Measurements from ENCODE around the gene LMAN1. TPM values are rescaled to one million over a fixed set of nuclear protein-coding genes. Genes with fewer than 3 reads are reported as not detected.
A peak's percentile ranks its signal among the peaks of the same experiment; 100 is the strongest.

The LMAN1 gene
- total RNA-seq, 3 donors from 2014 or later: 106 to 130 (median 116) TPM

GRCh38 chr18:59379772-59380522 is 20.9 kb upstream of the LMAN1 start:
- DNase-seq (no peak), ATAC-seq (no peak)
- no peaks in the 10 kb centered on the region for H3K9me3 Mint-ChIP-seq
- no peaks in the 10 kb centered on the region for H3K36me3 Mint-ChIP-seq (ENCODE audit: insufficient read depth)
- no peak overlapping the region for H3K4me3 Mint-ChIP-seq
- H3K27me3 Mint-ChIP-seq (ENCODE audit: low read depth): peaks cover 17% of the 10 kb centered on the region
- no peaks in the 10 kb centered on the region for H3K4me1 Mint-ChIP-seq (ENCODE audit: low read depth)

GRCh38 chr18:59377613-59378337 is 18.7 kb upstream of the LMAN1 start:
- no peaks in the 10 kb centered on the region for H3K9me3 Mint-ChIP-seq
- no peaks in the 10 kb centered on the region for H3K36me3 Mint-ChIP-seq (ENCODE audit: insufficient read depth)
- peaks cover 27% of the 10 kb centered on the region for H3K27me3 Mint-ChIP-seq (ENCODE audit: low read depth)
- DNase-seq (no peak), ATAC-seq (no peak)
- H3K4me3 Mint-ChIP-seq: no peak overlapping the region
- no peaks in the 10 kb centered on the region for H3K4me1 Mint-ChIP-seq (ENCODE audit: low read depth)

GRCh38 chr18:59376351-59376935 is 17.4 kb upstream of the LMAN1 start:
- H3K9me3 Mint-ChIP-seq: no peaks in the 10 kb centered on the region
- ATAC-seq (no peak), DNase-seq (no peak)
- H3K36me3 Mint-ChIP-seq (ENCODE audit: insufficient read depth): peaks cover 3% of the 10 kb centered on the region
- H3K4me1 Mint-ChIP-seq (ENCODE audit: low read depth): no peaks in the 10 kb centered on the region
- H3K27me3 Mint-ChIP-seq (ENCODE audit: low read depth): peaks cover 35% of the 10 kb centered on the region
- H3K4me3 Mint-ChIP-seq: no peak overlapping the region

GRCh38 chr18:59374128-59374527 is 15.1 kb upstream of the LMAN1 start:
- H3K9me3 Mint-ChIP-seq: no peaks in the 10 kb centered on the region
- ATAC-seq: no peak
- H3K36me3 Mint-ChIP-seq (ENCODE audit: insufficient read depth): peaks cover 3% of the 10 kb centered on the region
- DNase-seq: no peak
- no peaks in the 10 kb centered on the region for H3K4me1 Mint-ChIP-seq (ENCODE audit: low read depth)
- H3K27me3 Mint-ChIP-seq (ENCODE audit: low read depth): peaks cover 31% of the 10 kb centered on the region
- H3K4me3 Mint-ChIP-seq: no peak overlapping the region

- peaks cover 31% of the 10 kb centered on the region for H3K27me3 Mint-ChIP-seq (ENCODE audit: low read depth)
- no peaks in the 10 kb centered on the region for H3K9me3 Mint-ChIP-seq
- H3K4me3 Mint-ChIP-seq: no peak overlapping the region
- ATAC-seq: no peak
- DNase-seq: no peak
- no peaks in the 10 kb centered on the region for H3K4me1 Mint-ChIP-seq (ENCODE audit: low read depth)
- H3K36me3 Mint-ChIP-seq (ENCODE audit: insufficient read depth): peaks cover 3% of the 10 kb centered on the region
Measured at GRCh38 chr18:59372975-59373374, 13.9 kb upstream of the LMAN1 start.

GRCh38 chr18:59360381-59360780 is 1.3 kb upstream of the LMAN1 start:
- no peak for ATAC-seq
- Mint-ChIP-seq H3K9me3 (no peaks in the 10 kb centered on the region), H3K27me3 (ENCODE audit: low read depth) (peaks cover 3% of the 10 kb centered on the region), H3K36me3 (ENCODE audit: insufficient read depth) (peaks cover 2% of the 10 kb centered on the region), H3K4me3 (peak overlapping the region; percentile 96), H3K4me1 (ENCODE audit: low read depth) (peaks cover 36% of the 10 kb centered on the region)
- DNase-seq: no peak

GRCh38 chr18:59359576-59359952 is 499 bp upstream of the LMAN1 start:
- Mint-ChIP-seq H3K36me3 (ENCODE audit: insufficient read depth) (peaks cover 8% of the 10 kb centered on the region), H3K27me3 (ENCODE audit: low read depth) (peaks cover under 1% of the 10 kb centered on the region), H3K9me3 (no peaks in the 10 kb centered on the region), H3K4me1 (ENCODE audit: low read depth) (peaks cover 36% of the 10 kb centered on the region), H3K4me3 (peak overlapping the region; percentile 96)
- DNase-seq: no peak
- ATAC-seq: peak; percentile 1 to 2

- DNase-seq: no peak
- ATAC-seq: no peak
- no peaks in the 10 kb centered on the region for H3K27me3 Mint-ChIP-seq (ENCODE audit: low read depth)
- peaks cover 37% of the 10 kb centered on the region for H3K4me1 Mint-ChIP-seq (ENCODE audit: low read depth)
- H3K4me3 Mint-ChIP-seq: peak overlapping the region; percentile 96
- peaks cover 9% of the 10 kb centered on the region for H3K36me3 Mint-ChIP-seq (ENCODE audit: insufficient read depth)
- H3K9me3 Mint-ChIP-seq: no peaks in the 10 kb centered on the region
Measured at GRCh38 chr18:59358414-59358711, 702 bp downstream of the LMAN1 start.

GRCh38 chr18:59357928-59358327 is 1.1 kb downstream of the LMAN1 start:
- ATAC-seq: peak in 1 of 2 donors; percentile 27
- Mint-ChIP-seq H3K4me1 (ENCODE audit: low read depth) (peaks cover 41% of the 10 kb centered on the region), H3K9me3 (no peaks in the 10 kb centered on the region), H3K27me3 (ENCODE audit: low read depth) (no peaks in the 10 kb centered on the region), H3K4me3 (peak overlapping the region; percentile 96), H3K36me3 (ENCODE audit: insufficient read depth) (peaks cover 13% of the 10 kb centered on the region)
- no peak for DNase-seq

GRCh38 chr18:59354731-59355130 is 4.3 kb downstream of the LMAN1 start:
- Mint-ChIP-seq H3K36me3 (ENCODE audit: insufficient read depth) (peaks cover 32% of the 10 kb centered on the region), H3K9me3 (no peaks in the 10 kb centered on the region), H3K4me1 (ENCODE audit: low read depth) (peaks cover 43% of the 10 kb centered on the region), H3K27me3 (ENCODE audit: low read depth) (no peaks in the 10 kb centered on the region), H3K4me3 (no peak overlapping the region)
- ATAC-seq (no peak), DNase-seq (no peak)

GRCh38 chr18:59353079-59353680 is 5.9 kb downstream of the LMAN1 start:
- no peak overlapping the region for H3K4me3 Mint-ChIP-seq
- H3K27me3 Mint-ChIP-seq (ENCODE audit: low read depth): no peaks in the 10 kb centered on the region
- DNase-seq (no peak), ATAC-seq (no peak)
- peaks cover 42% of the 10 kb centered on the region for H3K36me3 Mint-ChIP-seq (ENCODE audit: insufficient read depth)
- H3K9me3 Mint-ChIP-seq: no peaks in the 10 kb centered on the region
- H3K4me1 Mint-ChIP-seq (ENCODE audit: low read depth): peaks cover 38% of the 10 kb centered on the region

GRCh38 chr18:59352250-59352855 is 6.7 kb downstream of the LMAN1 start:
- Mint-ChIP-seq H3K4me1 (ENCODE audit: low read depth) (peaks cover 31% of the 10 kb centered on the region), H3K27me3 (ENCODE audit: low read depth) (no peaks in the 10 kb centered on the region), H3K36me3 (ENCODE audit: insufficient read depth) (peaks cover 47% of the 10 kb centered on the region), H3K9me3 (no peaks in the 10 kb centered on the region), H3K4me3 (no peak overlapping the region)
- ATAC-seq: no peak
- no peak for DNase-seq

- no peak for DNase-seq
- H3K9me3 Mint-ChIP-seq: peaks cover 21% of the 10 kb centered on the region
- H3K4me1 Mint-ChIP-seq (ENCODE audit: low read depth): peaks cover 34% of the 10 kb centered on the region
- H3K4me3 Mint-ChIP-seq: no peak overlapping the region
- H3K27me3 Mint-ChIP-seq (ENCODE audit: low read depth): no peaks in the 10 kb centered on the region
- peaks cover 68% of the 10 kb centered on the region for H3K36me3 Mint-ChIP-seq (ENCODE audit: insufficient read depth)
- ATAC-seq: no peak
Measured at GRCh38 chr18:59345556-59345955, 13.5 kb downstream of the LMAN1 start.

GRCh38 chr18:59344996-59345395 is 14.1 kb downstream of the LMAN1 start:
- DNase-seq (no peak), ATAC-seq (no peak)
- Mint-ChIP-seq H3K9me3 (peaks cover 22% of the 10 kb centered on the region), H3K4me3 (no peak overlapping the region), H3K27me3 (ENCODE audit: low read depth) (no peaks in the 10 kb centered on the region), H3K4me1 (ENCODE audit: low read depth) (peaks cover 34% of the 10 kb centered on the region), H3K36me3 (ENCODE audit: insufficient read depth) (peaks cover 72% of the 10 kb centered on the region)
